K562 (cell line): Measurements from ENCODE around the gene GPT2. TPM values are rescaled to one million over a fixed set of nuclear protein-coding genes. Genes with fewer than 3 reads are reported as not detected.

Experiments
- ATAC-seq: fragments of 200-7000 bp; cut with Tn5 transposase; 3 replicates; pipeline ENCODE4 v1.9.1; 2020; ENCODE audit warnings: moderate library complexity
- BruUV-seq: library from RNA; stranded (reverse); fragments of 400-500 nt; replicated peaks from 2 replicates; lab custom pipeline; 2021; lab: Mats Ljungman, UMichigan
- CTCF ChIA-PET: fragments of 300-600 bp; formaldehyde crosslinking; extraction: SDS; loops from one replicate; lab custom pipeline; 2021; ENCODE audit warnings: low intra/inter-chr PET ratio; lab: Yijun Ruan, JAX
- POLR2A ChIA-PET: fragments of 300-600, 350-650 bp; sonication (Branson Sonifier 250); formaldehyde crosslinking; extraction: SDS; loops from one replicate; lab custom pipeline; 2021; ENCODE audit warnings: antibody characterized with exemption, inconsistent platforms; lab: Yijun Ruan, JAX
- DNase-seq, 4 experiments: peaks; one replicate each; pipeline versions ENCODE4 v3.0.0 to v3.0.0-alpha.2; 2011 to 2018; ENCODE audit warnings: low spot score in 3 of 4, mixed read lengths in 3 of 4; ENCODE audit errors: extremely low read depth in 1 of 4
- FAIRE-seq: peaks from 2 replicates; lab custom pipeline; 2011; peaks lifted over from hg19 to GRCh38; lab: Jason Lieb, UNC
- H2AFZ ChIP-seq: 2 replicates; pipeline ENCODE4 v1.6.0; 2011; ENCODE audit warnings: low read depth, low read length, control low read depth, inconsistent platforms
- H3K27ac ChIP-seq: fragments of 200-600 bp; 3 replicates; pipeline ENCODE4 v1.8.0; 2011; ENCODE audit warnings: low read depth, mild to moderate bottlenecking, control low read depth, inconsistent platforms, low read length, moderate library complexity, mixed read lengths; ENCODE audit errors: extremely low read depth
- H3K27me3 ChIP-seq, 2 experiments: fragments of 300-600 bp in 1 of 2; 2 replicates in 1 of 2; 3 replicates in 1 of 2; pipeline versions ENCODE4 v1.6.0 to v1.8.0; 2011; ENCODE audit warnings: inconsistent platforms in 2 of 2, low read length in 2 of 2, mild to moderate bottlenecking in 1 of 2, mixed read lengths in 1 of 2, moderate library complexity in 1 of 2; ENCODE audit not compliant: control insufficient read depth in 2 of 2, insufficient read depth in 2 of 2
- H3K36me3 ChIP-seq: fragments of 300-600 bp; 3 replicates; pipeline ENCODE4 v1.8.0; 2011; ENCODE audit warnings: mild to moderate bottlenecking, low read length, inconsistent platforms; ENCODE audit not compliant: control insufficient read depth, insufficient read depth
- H3K4me1 ChIP-seq, 2 experiments: fragments of 200-600 bp in 1 of 2; replicated peaks in 1 of 2; 2 replicates in 1 of 2; 3 replicates in 1 of 2; pipeline versions ENCODE4 v1.5.1 to v1.8.0; 2011; ENCODE audit warnings: inconsistent platforms in 2 of 2, low read length in 2 of 2, mild to moderate bottlenecking in 1 of 2, mixed read lengths in 1 of 2, moderate library complexity in 1 of 2; ENCODE audit not compliant: control insufficient read depth in 2 of 2, insufficient read depth in 2 of 2
- H3K4me2 ChIP-seq: 2 replicates; pipeline ENCODE4 v1.6.1; 2011; ENCODE audit warnings: low read length, control low read depth, inconsistent platforms, mixed read lengths; ENCODE audit not compliant: insufficient read depth
- H3K4me3 ChIP-seq: fragments of 200-600 bp; sonication (generic), shearing (Covaris generic); 2 replicates; pipeline ENCODE4 v1.5.1; 2016; ENCODE audit warnings: control low read depth, inconsistent platforms
- H3K79me2 ChIP-seq: fragments of 200-600 bp; 3 replicates; pipeline ENCODE4 v1.8.0; 2011; ENCODE audit warnings: low read length, inconsistent platforms; ENCODE audit not compliant: control insufficient read depth, insufficient read depth
- H3K9ac ChIP-seq, 2 experiments: 2 replicates each; pipeline versions ENCODE4 v1.6.0 to v1.6.1; 2011; ENCODE audit warnings: low read depth in 2 of 2, low read length in 2 of 2, control low read depth in 1 of 2, inconsistent platforms in 1 of 2, mild to moderate bottlenecking in 1 of 2, mixed read lengths in 1 of 2; ENCODE audit not compliant: insufficient read depth in 1 of 2
- H3K9me1 ChIP-seq: one replicate; pipeline ENCODE4 v1.6.0; 2011; ENCODE audit warnings: inconsistent platforms, mild to moderate bottlenecking, low read length, moderate library complexity; ENCODE audit not compliant: control insufficient read depth, insufficient read depth
- H3K9me3 ChIP-seq: replicated peaks from 2 replicates; pipeline ENCODE4 v1.5.1; 2011; ENCODE audit warnings: low read depth, low read length, inconsistent platforms; ENCODE audit not compliant: control insufficient read depth, insufficient read depth
- H4K20me1 ChIP-seq: replicated peaks from 2 replicates; pipeline ENCODE4 v1.6.1; 2011; ENCODE audit warnings: low read length, inconsistent platforms, mixed read lengths; ENCODE audit not compliant: control insufficient read depth, insufficient read depth
- ARID2 ChIP-seq: fragments of 450-650 bp; IDR thresholded peaks from 2 replicates; pipeline ENCODE4 v1.6.1; 2017; ENCODE audit warnings: antibody characterized with exemption, mild to moderate bottlenecking
- KAT8 ChIP-seq: fragments of 450-650 bp; IDR thresholded peaks from 2 replicates; pipeline ENCODE4 v1.6.1; 2016; ENCODE audit warnings: low read depth, mild to moderate bottlenecking
- SRSF3 ChIP-seq: fragments of 200-400 bp; formaldehyde crosslinking; IDR thresholded peaks from 2 replicates; pipeline ENCODE4 v1.6.1; 2016; ENCODE audit warnings: mild to moderate bottlenecking, low read length, moderate library complexity; ENCODE audit not compliant: insufficient read depth
- ZBTB26 ChIP-seq: fragments of 450-650 bp; formaldehyde crosslinking; IDR thresholded peaks from 2 replicates; pipeline ENCODE4 v1.4.0; 2022; ENCODE audit warnings: missing genetic modification characterization
- WGBS: fragments of 100-300 bp; shearing (Covaris generic); methylation state at CpG from one replicate; pipeline ENCODE4 v1.1.6; 2016; ENCODE audit warnings: low coverage, mixed read lengths; ENCODE audit not compliant: insufficient coverage; ENCODE audit errors: missing lambda C conversion rate; 5-methylcytosine and 5-hydroxymethylcytosine counted together
- in situ Hi-C: fragments of 300-500 bp; cut with MboI; formaldehyde crosslinking; loops from 4 replicates; pipeline ENCODE4 v1.15.0; 2018; ENCODE audit warnings: inconsistent platforms, mixed read lengths
- intact Hi-C: fragments of 100-400 bp; cut with micrococcal nuclease; formaldehyde crosslinking; loops from 2 replicates; pipeline ENCODE4 v1.14.2; 2022
- polyA plus RNA-seq, 8 experiments: library from polyadenylated mRNA; depleted of rRNA in 4 of 8; stranded (reverse) in 5 of 8; unstranded in 3 of 8; fragments of >200 nt; fragmentation: Nextera tagmentation in 2 of 8; fragmentation: Illumina TruSeq in 1 of 8; extraction: Ambion mirVana in 2 of 8; extraction: Trizol in 1 of 8; gene quantifications; 2 replicates each; pipeline versions ENCODE4 v1.2.1 to v1.2.3, GENCODE V29; 2011 to 2014; ENCODE audit warnings: inconsistent platforms in 1 of 8, missing spikeins in 1 of 8
- total RNA-seq, 7 experiments: library from RNA; depleted of rRNA in 6 of 7; stranded (reverse); fragments of >200 nt in 6 of 7; fragmentation: Illumina TruSeq in 2 of 7; extraction: Trizol in 2 of 7; gene quantifications; 2 replicates each; pipeline versions ENCODE4 v1.2.1 to v1.2.3, GENCODE V29; 2011 to 2021; ENCODE audit warnings: low replicate concordance in 1 of 7
- TF ChIP-seq, protein P1 (sequence below): fragments of 450-650 bp; IDR thresholded peaks from 2 replicates; pipeline ENCODE4 v1.6.1; 2016; ENCODE audit warnings: mild to moderate bottlenecking
- TF ChIP-seq, protein P2 (sequence below): fragments of 450-650 bp; IDR thresholded peaks from 2 replicates; pipeline ENCODE4 v1.6.1; 2016; ENCODE audit warnings: mild to moderate bottlenecking, moderate library complexity

Gene GPT2
- total and polyA plus RNA-seq, 9 of the 15 experiments (the other 6 are each of a cell fraction or from before 2014, with no cell fraction given): 0.79 to 14.4 (median 5.8) TPM

GRCh38 chr16:46882940-46883307 is 1.2 kb upstream of the GPT2 start:
- intact Hi-C loops: no loop called here
- POLR2A ChIA-PET: interaction anchor here (0.7 to 1.0 kb wide), 3 partner anchors 12 to 37 kb away, joined by 3 read pairs; no protein-coding TSS in a partner anchor
- Histone ChIP-seq H3K4me3 (no peak overlapping the region), H4K20me1 (peaks cover 4% of the 10 kb centered on the region; the same call in 1 of the 2 replicates), H3K4me1 (peaks cover 17 to 19% of the 10 kb centered on the region in 2 experiments), H3K9ac (peak overlapping the region in 1 of 2 experiments; percentile 72; a peak in 1 of 4 replicates), H3K79me2 (no peaks in the 10 kb centered on the region), H3K9me1 (no peaks in the 10 kb centered on the region), H2AFZ (peak overlapping the region; percentile 95), H3K4me2 (peak overlapping the region; percentile 84; the same call in 1 of the 2 replicates), H3K27ac (no peak overlapping the region), H3K9me3 (no peaks in the 10 kb centered on the region), H3K36me3 (no peaks in the 10 kb centered on the region), H3K27me3 (peaks cover 0 to 9% of the 10 kb centered on the region in 2 experiments; a peak in 1 of 5 replicates)
- WGBS: 75% methylated on average over 6 of the region's 6 CpGs
- TF ChIP-seq, protein P1, sequence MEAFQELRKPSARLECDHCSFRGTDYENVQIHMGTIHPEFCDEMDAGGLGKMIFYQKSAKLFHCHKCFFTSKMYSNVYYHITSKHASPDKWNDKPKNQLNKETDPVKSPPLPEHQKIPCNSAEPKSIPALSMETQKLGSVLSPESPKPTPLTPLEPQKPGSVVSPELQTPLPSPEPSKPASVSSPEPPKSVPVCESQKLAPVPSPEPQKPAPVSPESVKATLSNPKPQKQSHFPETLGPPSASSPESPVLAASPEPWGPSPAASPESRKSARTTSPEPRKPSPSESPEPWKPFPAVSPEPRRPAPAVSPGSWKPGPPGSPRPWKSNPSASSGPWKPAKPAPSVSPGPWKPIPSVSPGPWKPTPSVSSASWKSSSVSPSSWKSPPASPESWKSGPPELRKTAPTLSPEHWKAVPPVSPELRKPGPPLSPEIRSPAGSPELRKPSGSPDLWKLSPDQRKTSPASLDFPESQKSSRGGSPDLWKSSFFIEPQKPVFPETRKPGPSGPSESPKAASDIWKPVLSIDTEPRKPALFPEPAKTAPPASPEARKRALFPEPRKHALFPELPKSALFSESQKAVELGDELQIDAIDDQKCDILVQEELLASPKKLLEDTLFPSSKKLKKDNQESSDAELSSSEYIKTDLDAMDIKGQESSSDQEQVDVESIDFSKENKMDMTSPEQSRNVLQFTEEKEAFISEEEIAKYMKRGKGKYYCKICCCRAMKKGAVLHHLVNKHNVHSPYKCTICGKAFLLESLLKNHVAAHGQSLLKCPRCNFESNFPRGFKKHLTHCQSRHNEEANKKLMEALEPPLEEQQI: no peak
- TF ChIP-seq ZBTB26 (CRISPR knock-in tag) (no peak), KAT8 (no peak), ARID2 (no peak), SRSF3 (no peak)
- TF ChIP-seq, protein P2, sequence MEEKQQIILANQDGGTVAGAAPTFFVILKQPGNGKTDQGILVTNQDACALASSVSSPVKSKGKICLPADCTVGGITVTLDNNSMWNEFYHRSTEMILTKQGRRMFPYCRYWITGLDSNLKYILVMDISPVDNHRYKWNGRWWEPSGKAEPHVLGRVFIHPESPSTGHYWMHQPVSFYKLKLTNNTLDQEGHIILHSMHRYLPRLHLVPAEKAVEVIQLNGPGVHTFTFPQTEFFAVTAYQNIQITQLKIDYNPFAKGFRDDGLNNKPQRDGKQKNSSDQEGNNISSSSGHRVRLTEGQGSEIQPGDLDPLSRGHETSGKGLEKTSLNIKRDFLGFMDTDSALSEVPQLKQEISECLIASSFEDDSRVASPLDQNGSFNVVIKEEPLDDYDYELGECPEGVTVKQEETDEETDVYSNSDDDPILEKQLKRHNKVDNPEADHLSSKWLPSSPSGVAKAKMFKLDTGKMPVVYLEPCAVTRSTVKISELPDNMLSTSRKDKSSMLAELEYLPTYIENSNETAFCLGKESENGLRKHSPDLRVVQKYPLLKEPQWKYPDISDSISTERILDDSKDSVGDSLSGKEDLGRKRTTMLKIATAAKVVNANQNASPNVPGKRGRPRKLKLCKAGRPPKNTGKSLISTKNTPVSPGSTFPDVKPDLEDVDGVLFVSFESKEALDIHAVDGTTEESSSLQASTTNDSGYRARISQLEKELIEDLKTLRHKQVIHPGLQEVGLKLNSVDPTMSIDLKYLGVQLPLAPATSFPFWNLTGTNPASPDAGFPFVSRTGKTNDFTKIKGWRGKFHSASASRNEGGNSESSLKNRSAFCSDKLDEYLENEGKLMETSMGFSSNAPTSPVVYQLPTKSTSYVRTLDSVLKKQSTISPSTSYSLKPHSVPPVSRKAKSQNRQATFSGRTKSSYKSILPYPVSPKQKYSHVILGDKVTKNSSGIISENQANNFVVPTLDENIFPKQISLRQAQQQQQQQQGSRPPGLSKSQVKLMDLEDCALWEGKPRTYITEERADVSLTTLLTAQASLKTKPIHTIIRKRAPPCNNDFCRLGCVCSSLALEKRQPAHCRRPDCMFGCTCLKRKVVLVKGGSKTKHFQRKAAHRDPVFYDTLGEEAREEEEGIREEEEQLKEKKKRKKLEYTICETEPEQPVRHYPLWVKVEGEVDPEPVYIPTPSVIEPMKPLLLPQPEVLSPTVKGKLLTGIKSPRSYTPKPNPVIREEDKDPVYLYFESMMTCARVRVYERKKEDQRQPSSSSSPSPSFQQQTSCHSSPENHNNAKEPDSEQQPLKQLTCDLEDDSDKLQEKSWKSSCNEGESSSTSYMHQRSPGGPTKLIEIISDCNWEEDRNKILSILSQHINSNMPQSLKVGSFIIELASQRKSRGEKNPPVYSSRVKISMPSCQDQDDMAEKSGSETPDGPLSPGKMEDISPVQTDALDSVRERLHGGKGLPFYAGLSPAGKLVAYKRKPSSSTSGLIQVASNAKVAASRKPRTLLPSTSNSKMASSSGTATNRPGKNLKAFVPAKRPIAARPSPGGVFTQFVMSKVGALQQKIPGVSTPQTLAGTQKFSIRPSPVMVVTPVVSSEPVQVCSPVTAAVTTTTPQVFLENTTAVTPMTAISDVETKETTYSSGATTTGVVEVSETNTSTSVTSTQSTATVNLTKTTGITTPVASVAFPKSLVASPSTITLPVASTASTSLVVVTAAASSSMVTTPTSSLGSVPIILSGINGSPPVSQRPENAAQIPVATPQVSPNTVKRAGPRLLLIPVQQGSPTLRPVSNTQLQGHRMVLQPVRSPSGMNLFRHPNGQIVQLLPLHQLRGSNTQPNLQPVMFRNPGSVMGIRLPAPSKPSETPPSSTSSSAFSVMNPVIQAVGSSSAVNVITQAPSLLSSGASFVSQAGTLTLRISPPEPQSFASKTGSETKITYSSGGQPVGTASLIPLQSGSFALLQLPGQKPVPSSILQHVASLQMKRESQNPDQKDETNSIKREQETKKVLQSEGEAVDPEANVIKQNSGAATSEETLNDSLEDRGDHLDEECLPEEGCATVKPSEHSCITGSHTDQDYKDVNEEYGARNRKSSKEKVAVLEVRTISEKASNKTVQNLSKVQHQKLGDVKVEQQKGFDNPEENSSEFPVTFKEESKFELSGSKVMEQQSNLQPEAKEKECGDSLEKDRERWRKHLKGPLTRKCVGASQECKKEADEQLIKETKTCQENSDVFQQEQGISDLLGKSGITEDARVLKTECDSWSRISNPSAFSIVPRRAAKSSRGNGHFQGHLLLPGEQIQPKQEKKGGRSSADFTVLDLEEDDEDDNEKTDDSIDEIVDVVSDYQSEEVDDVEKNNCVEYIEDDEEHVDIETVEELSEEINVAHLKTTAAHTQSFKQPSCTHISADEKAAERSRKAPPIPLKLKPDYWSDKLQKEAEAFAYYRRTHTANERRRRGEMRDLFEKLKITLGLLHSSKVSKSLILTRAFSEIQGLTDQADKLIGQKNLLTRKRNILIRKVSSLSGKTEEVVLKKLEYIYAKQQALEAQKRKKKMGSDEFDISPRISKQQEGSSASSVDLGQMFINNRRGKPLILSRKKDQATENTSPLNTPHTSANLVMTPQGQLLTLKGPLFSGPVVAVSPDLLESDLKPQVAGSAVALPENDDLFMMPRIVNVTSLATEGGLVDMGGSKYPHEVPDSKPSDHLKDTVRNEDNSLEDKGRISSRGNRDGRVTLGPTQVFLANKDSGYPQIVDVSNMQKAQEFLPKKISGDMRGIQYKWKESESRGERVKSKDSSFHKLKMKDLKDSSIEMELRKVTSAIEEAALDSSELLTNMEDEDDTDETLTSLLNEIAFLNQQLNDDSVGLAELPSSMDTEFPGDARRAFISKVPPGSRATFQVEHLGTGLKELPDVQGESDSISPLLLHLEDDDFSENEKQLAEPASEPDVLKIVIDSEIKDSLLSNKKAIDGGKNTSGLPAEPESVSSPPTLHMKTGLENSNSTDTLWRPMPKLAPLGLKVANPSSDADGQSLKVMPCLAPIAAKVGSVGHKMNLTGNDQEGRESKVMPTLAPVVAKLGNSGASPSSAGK: 0 out of 2 replicates have a peak, but pooled peaks have one; percentile 5
- FAIRE-seq (no peak), DNase-seq (no peak), ATAC-seq (no peak)
- in situ Hi-C loops: no loop called here
- no TSS peak for BruUV-seq
- CTCF ChIA-PET: no interaction called here
